Hepatocyte (in vitro differentiated cells): ENCODE data around the gene FLCN.

Experiments used
- CTCF ChIP-seq: fragments of 200-600 bp; sonication (generic); IDR thresholded peaks from 2 replicates; pipeline ENCODE4 v1.5.1; 2016; ENCODE audit warnings: antibody characterized with exemption, mild to moderate bottlenecking; ENCODE audit not compliant: poor library complexity
- EZH2 ChIP-seq: fragments of 200-600 bp; sonication (generic); IDR thresholded peaks from 2 replicates; pipeline ENCODE4 v1.6.1; 2016; ENCODE audit warnings: antibody characterized with exemption, mild to moderate bottlenecking, borderline replicate concordance
- EZH2phosphoT487 ChIP-seq: fragments of 200-600 bp; sonication (generic); IDR thresholded peaks from one replicate; pipeline ENCODE4 v1.6.1; 2018; ENCODE audit warnings: antibody characterized with exemption, mild to moderate bottlenecking, low read depth, moderate library complexity; ENCODE audit not compliant: unreplicated experiment, severe bottlenecking

- TF ChIP-seq CTCF, result no peak
- TF ChIP-seq EZH2, result no peak
- TF ChIP-seq EZH2phosphoT487, result no peak
These were observed 13.2 kb downstream of the FLCN start for GRCh38 chr17:17223736-17224135.
